Spleen (tissue), 7 donors: ENCODE measurements around the gene TP73.

Source experiments
- POLR2A ChIP-seq, 3 donors: fragments of 450-650 bp; IDR thresholded peaks; one replicate each; pipeline ENCODE4 v1.5.1; 2017; ENCODE audit warnings: antibody characterized with exemption in 3 of 3, mild to moderate bottlenecking in 1 of 3
- POLR2AphosphoS5 ChIP-seq, 3 donors: sonication (generic); formaldehyde crosslinking; IDR thresholded peaks; one replicate each; pipeline ENCODE4 v1.5.1; 2017; ENCODE audit warnings: antibody characterized with exemption in 3 of 3
- TF ChIP-seq, protein P1 (sequence below), 11 experiments: fragments of 200-600 bp in 7 of 11; fragments of 450-650 bp in 4 of 11; sonication (generic) in 4 of 11; IDR thresholded peaks in 8 of 11; conservative IDR thresholded peaks in 3 of 11; 1 replicate in 7 of 11; 2 replicates in 4 of 11; pipeline versions ENCODE4 v1.4.0 to v1.8.0; 2016 to 2021; ENCODE audit warnings: antibody characterized with exemption in 11 of 11, inconsistent platforms in 4 of 11, mild to moderate bottlenecking in 1 of 11
- donor health status: DM: no; HTN: no; CAD: no; lungs with moderate emphysema.
- donor health status: DM: no; HTN: no; CAD: no.
- donor health status: DM: no; HTN: no; CAD: no.

DNA sequence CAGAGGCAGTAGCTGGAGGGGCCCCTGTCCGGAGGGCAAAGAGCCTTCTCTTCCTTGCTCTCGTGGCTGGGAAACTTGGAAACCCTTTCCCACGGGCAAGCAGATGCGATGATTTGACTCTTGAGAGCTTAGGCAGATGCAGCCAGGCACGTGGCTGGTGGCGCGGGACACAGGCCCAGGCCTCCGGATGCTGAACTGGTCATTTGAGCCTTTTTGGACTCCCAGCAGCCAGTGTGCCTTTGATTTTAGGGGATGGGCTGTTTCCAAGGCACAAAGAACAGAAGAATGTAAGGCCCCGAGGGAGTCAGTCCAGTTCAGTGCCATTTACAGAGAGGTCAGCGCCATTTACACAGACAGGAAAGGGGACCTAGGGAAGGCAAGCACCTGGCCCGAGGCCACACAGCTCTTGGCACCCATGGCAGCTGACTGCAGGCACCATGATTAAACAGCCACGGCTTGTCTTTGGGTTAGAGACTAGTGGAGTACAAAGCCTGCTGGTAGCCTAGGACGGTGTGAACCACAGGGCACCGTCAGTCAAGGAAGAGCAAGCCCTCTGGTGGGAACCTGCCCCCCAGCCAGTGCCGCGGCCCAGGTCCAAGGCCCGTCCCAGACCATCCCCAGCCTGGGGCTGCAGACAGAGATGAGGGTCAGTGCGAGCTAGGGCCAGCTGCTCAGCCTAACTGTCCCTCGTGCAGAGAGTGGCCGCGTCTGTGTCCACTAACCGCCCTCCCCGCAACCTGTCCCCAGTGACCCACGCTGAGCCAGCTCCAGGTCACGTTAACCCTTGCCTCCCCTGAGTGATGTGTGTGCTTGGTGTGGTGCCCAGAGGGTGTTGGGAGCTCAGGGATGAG, 79.5 kb downstream of the TP73 start:
- TF ChIP-seq, protein P1, sequence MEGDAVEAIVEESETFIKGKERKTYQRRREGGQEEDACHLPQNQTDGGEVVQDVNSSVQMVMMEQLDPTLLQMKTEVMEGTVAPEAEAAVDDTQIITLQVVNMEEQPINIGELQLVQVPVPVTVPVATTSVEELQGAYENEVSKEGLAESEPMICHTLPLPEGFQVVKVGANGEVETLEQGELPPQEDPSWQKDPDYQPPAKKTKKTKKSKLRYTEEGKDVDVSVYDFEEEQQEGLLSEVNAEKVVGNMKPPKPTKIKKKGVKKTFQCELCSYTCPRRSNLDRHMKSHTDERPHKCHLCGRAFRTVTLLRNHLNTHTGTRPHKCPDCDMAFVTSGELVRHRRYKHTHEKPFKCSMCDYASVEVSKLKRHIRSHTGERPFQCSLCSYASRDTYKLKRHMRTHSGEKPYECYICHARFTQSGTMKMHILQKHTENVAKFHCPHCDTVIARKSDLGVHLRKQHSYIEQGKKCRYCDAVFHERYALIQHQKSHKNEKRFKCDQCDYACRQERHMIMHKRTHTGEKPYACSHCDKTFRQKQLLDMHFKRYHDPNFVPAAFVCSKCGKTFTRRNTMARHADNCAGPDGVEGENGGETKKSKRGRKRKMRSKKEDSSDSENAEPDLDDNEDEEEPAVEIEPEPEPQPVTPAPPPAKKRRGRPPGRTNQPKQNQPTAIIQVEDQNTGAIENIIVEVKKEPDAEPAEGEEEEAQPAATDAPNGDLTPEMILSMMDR (IDR thresholded peaks at IDR 0.05 in 8 of 11, conservative IDR thresholded peaks at IDR 0.05 in 3 of 11), result no peak
- TF ChIP-seq POLR2A (IDR thresholded peaks at IDR 0.05) (no peak), POLR2AphosphoS5 (IDR thresholded peaks at IDR 0.05) (no peak)
